Endothelial cell of umbilical vein (primary cell): ENCODE results near the gene GDF2.

Experiments
- CTCF ChIP-seq, 2 donors: IDR thresholded peaks; 1 replicate in 1 of 2; 2 replicates in 1 of 2; pipeline ENCODE4 v1.5.1; 2011; ENCODE audit warnings: low read length in 2 of 2, mild to moderate bottlenecking in 2 of 2, moderate library complexity in 2 of 2, control low read depth in 1 of 2, inconsistent platforms in 1 of 2, low read depth in 1 of 2; ENCODE audit not compliant: insufficient read depth in 1 of 2; ENCODE audit errors: extremely low read depth in 1 of 2
- EZH2 ChIP-seq: IDR thresholded peaks from 2 replicates; pipeline ENCODE4 v1.6.1; 2012; ENCODE audit warnings: borderline replicate concordance, low read depth, mild to moderate bottlenecking, moderate library complexity, low read length, inconsistent platforms; ENCODE audit not compliant: severe bottlenecking
- GATA2 ChIP-seq: IDR thresholded peaks from 2 replicates; pipeline ENCODE4 v1.7.0; 2011; ENCODE audit warnings: low read depth, mild to moderate bottlenecking, moderate library complexity, mixed read lengths, low read length; ENCODE audit not compliant: insufficient read length, insufficient read depth
- JUN ChIP-seq: IDR thresholded peaks from 2 replicates; pipeline ENCODE4 v1.6.1; 2011; ENCODE audit warnings: borderline replicate concordance, low read depth; ENCODE audit not compliant: insufficient read length, insufficient read depth
- POLR2A ChIP-seq: IDR thresholded peaks from 2 replicates; pipeline ENCODE4 v1.6.1; 2012; ENCODE audit warnings: low read depth, mild to moderate bottlenecking, control low read depth, low read length
- POLR2AphosphoS5 ChIP-seq: IDR thresholded peaks from 2 replicates; pipeline ENCODE4 v1.6.1; 2012; ENCODE audit warnings: low read depth, mild to moderate bottlenecking, control low read depth, low read length, moderate library complexity; ENCODE audit not compliant: insufficient read depth
- TF ChIP-seq, protein P1 (sequence below): IDR thresholded peaks from 2 replicates; pipeline ENCODE4 v1.6.1; 2011; ENCODE audit not compliant: insufficient read depth, insufficient read length

GRCh38 chr10:47315421-47315820 lies 6.8 kb upstream of the GDF2 start:
- TF ChIP-seq CTCF (IDR thresholded peaks at IDR 0.05; ENCODE audit: extremely low read depth in 1 of 2, insufficient read depth in 1 of 2, low read depth in 1 of 2, low read length in 2 of 2) (no peak), POLR2A (no peak), POLR2AphosphoS5 (no peak), EZH2 (no peak), JUN (no peak), GATA2 (no peak)
- TF ChIP-seq, protein P1, sequence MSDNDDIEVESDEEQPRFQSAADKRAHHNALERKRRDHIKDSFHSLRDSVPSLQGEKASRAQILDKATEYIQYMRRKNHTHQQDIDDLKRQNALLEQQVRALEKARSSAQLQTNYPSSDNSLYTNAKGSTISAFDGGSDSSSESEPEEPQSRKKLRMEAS, result no peak
